Measurements from ENCODE around the gene MNT.

The MNT gene

GRCh38 chr17:2377659-2378058, 23.2 kb downstream of the MNT start:
- Histone ChIP-seq H3K4me1 (ENCODE audit: insufficient read depth, insufficient read length) (peaks cover 9% of the 10 kb centered on the region), H3K9ac (ENCODE audit: insufficient read length, low read depth) (no peak overlapping the region), H3K27me3 (ENCODE audit: insufficient read depth, insufficient read length) (no peaks in the 10 kb centered on the region), H3K9me3 (ENCODE audit: insufficient read depth, low read length) (no peaks in the 10 kb centered on the region), H3K36me3 (ENCODE audit: insufficient read depth, insufficient read length, low read length) (peaks cover 64% of the 10 kb centered on the region), H3K4me3 (ENCODE audit: insufficient read length, low read depth) (no peak overlapping the region)
- TF ChIP-seq SUZ12 (IDR thresholded peaks at IDR 0.05; ENCODE audit: extremely low read depth, insufficient read depth, insufficient read length) (no peak), YY1 (IDR thresholded peaks at IDR 0.05; ENCODE audit: insufficient read depth, insufficient read length) (no peak), ZNF274 (IDR thresholded peaks at IDR 0.05; ENCODE audit: low read depth, low read length) (no peak)
- DNase-seq (ENCODE audit: low read depth, low spot score), result no peak

- peaks cover 73% of the 10 kb centered on the region for H3K36me3 ChIP-seq (ENCODE audit: insufficient read depth, insufficient read length, low read length)
- no peaks in the 10 kb centered on the region for H3K9me3 ChIP-seq (ENCODE audit: insufficient read depth, low read length)
- H3K9ac ChIP-seq (ENCODE audit: insufficient read length, low read depth), result no peak overlapping the region
- TF ChIP-seq YY1 (IDR thresholded peaks at IDR 0.05; ENCODE audit: insufficient read depth, insufficient read length) (no peak), SUZ12 (IDR thresholded peaks at IDR 0.05; ENCODE audit: extremely low read depth, insufficient read depth, insufficient read length) (no peak)
- no peaks in the 10 kb centered on the region for H3K27me3 ChIP-seq (ENCODE audit: insufficient read depth, insufficient read length)
- DNase-seq (ENCODE audit: low read depth, low spot score), result no peak
- H3K4me1 ChIP-seq (ENCODE audit: insufficient read depth, insufficient read length), result peaks cover 9% of the 10 kb centered on the region
- no peak overlapping the region for H3K4me3 ChIP-seq (ENCODE audit: insufficient read length, low read depth)
These were observed 24.8 kb downstream of the MNT start for GRCh38 chr17:2376107-2376506.

GRCh38 chr17:2375406-2375805, 25.5 kb downstream of the MNT start:
- H3K27me3 ChIP-seq (ENCODE audit: insufficient read depth, insufficient read length), result no peaks in the 10 kb centered on the region
- DNase-seq (ENCODE audit: low read depth, low spot score), result no peak
- H3K9ac ChIP-seq (ENCODE audit: insufficient read length, low read depth), result no peak overlapping the region
- H3K4me1 ChIP-seq (ENCODE audit: insufficient read depth, insufficient read length), result peaks cover 9% of the 10 kb centered on the region
- no peak overlapping the region for H3K4me3 ChIP-seq (ENCODE audit: insufficient read length, low read depth)
- TF ChIP-seq YY1 (IDR thresholded peaks at IDR 0.05; ENCODE audit: insufficient read depth, insufficient read length), result no peak
- no peak for TF ChIP-seq ZNF274 (IDR thresholded peaks at IDR 0.05; ENCODE audit: low read depth, low read length)
- no peak for TF ChIP-seq SUZ12 (IDR thresholded peaks at IDR 0.05; ENCODE audit: extremely low read depth, insufficient read depth, insufficient read length)
- H3K36me3 ChIP-seq (ENCODE audit: insufficient read depth, insufficient read length, low read length), result peaks cover 69% of the 10 kb centered on the region
- H3K9me3 ChIP-seq (ENCODE audit: insufficient read depth, low read length), result no peaks in the 10 kb centered on the region

GRCh38 chr17:2374549-2375285, 26.1 kb downstream of the MNT start:
- H3K36me3 ChIP-seq (ENCODE audit: insufficient read depth, insufficient read length, low read length), result peaks cover 62% of the 10 kb centered on the region
- no peak for DNase-seq (ENCODE audit: low read depth, low spot score)
- no peaks in the 10 kb centered on the region for H3K9me3 ChIP-seq (ENCODE audit: insufficient read depth, low read length)
- TF ChIP-seq SUZ12 (IDR thresholded peaks at IDR 0.05; ENCODE audit: extremely low read depth, insufficient read depth, insufficient read length) (no peak), YY1 (IDR thresholded peaks at IDR 0.05; ENCODE audit: insufficient read depth, insufficient read length) (no peak), ZNF274 (IDR thresholded peaks at IDR 0.05; ENCODE audit: low read depth, low read length) (no peak)
- no peak overlapping the region for H3K9ac ChIP-seq (ENCODE audit: insufficient read length, low read depth)
- H3K27me3 ChIP-seq (ENCODE audit: insufficient read depth, insufficient read length), result no peaks in the 10 kb centered on the region
- peaks cover 8% of the 10 kb centered on the region for H3K4me1 ChIP-seq (ENCODE audit: insufficient read depth, insufficient read length)
- no peak overlapping the region for H3K4me3 ChIP-seq (ENCODE audit: insufficient read length, low read depth)

GRCh38 chr17:2373179-2373578, 27.7 kb downstream of the MNT start:
- Histone ChIP-seq H3K36me3 (ENCODE audit: insufficient read depth, insufficient read length, low read length) (peaks cover 50% of the 10 kb centered on the region), H3K4me1 (ENCODE audit: insufficient read depth, insufficient read length) (peaks cover 10% of the 10 kb centered on the region), H3K4me3 (ENCODE audit: insufficient read length, low read depth) (no peak overlapping the region), H3K9ac (ENCODE audit: insufficient read length, low read depth) (no peak overlapping the region), H3K9me3 (ENCODE audit: insufficient read depth, low read length) (no peaks in the 10 kb centered on the region), H3K27me3 (ENCODE audit: insufficient read depth, insufficient read length) (no peaks in the 10 kb centered on the region)
- TF ChIP-seq ZNF274 (IDR thresholded peaks at IDR 0.05; ENCODE audit: low read depth, low read length), result no peak
- TF ChIP-seq SUZ12 (IDR thresholded peaks at IDR 0.05; ENCODE audit: extremely low read depth, insufficient read depth, insufficient read length), result no peak
- TF ChIP-seq YY1 (IDR thresholded peaks at IDR 0.05; ENCODE audit: insufficient read depth, insufficient read length), result no peak
- DNase-seq (ENCODE audit: low read depth, low spot score), result no peak

- Histone ChIP-seq H3K9ac (ENCODE audit: insufficient read length, low read depth) (no peak overlapping the region), H3K27me3 (ENCODE audit: insufficient read depth, insufficient read length) (no peaks in the 10 kb centered on the region), H3K4me3 (ENCODE audit: insufficient read length, low read depth) (no peak overlapping the region), H3K36me3 (ENCODE audit: insufficient read depth, insufficient read length, low read length) (peaks cover 46% of the 10 kb centered on the region), H3K9me3 (ENCODE audit: insufficient read depth, low read length) (no peaks in the 10 kb centered on the region), H3K4me1 (ENCODE audit: insufficient read depth, insufficient read length) (peaks cover 10% of the 10 kb centered on the region)
- TF ChIP-seq ZNF274 (IDR thresholded peaks at IDR 0.05; ENCODE audit: low read depth, low read length), result no peak
- TF ChIP-seq SUZ12 (IDR thresholded peaks at IDR 0.05; ENCODE audit: extremely low read depth, insufficient read depth, insufficient read length), result no peak
- TF ChIP-seq YY1 (IDR thresholded peaks at IDR 0.05; ENCODE audit: insufficient read depth, insufficient read length), result no peak
- DNase-seq (ENCODE audit: low read depth, low spot score), result no peak
These were observed 28.2 kb downstream of the MNT start for GRCh38 chr17:2372681-2373080.

- Histone ChIP-seq H3K9ac (ENCODE audit: insufficient read length, low read depth) (no peak overlapping the region), H3K27me3 (ENCODE audit: insufficient read depth, insufficient read length) (no peaks in the 10 kb centered on the region), H3K4me1 (ENCODE audit: insufficient read depth, insufficient read length) (peaks cover 8% of the 10 kb centered on the region), H3K36me3 (ENCODE audit: insufficient read depth, insufficient read length, low read length) (peaks cover 43% of the 10 kb centered on the region), H3K9me3 (ENCODE audit: insufficient read depth, low read length) (no peaks in the 10 kb centered on the region), H3K4me3 (ENCODE audit: insufficient read length, low read depth) (no peak overlapping the region)
- TF ChIP-seq YY1 (IDR thresholded peaks at IDR 0.05; ENCODE audit: insufficient read depth, insufficient read length) (no peak), SUZ12 (IDR thresholded peaks at IDR 0.05; ENCODE audit: extremely low read depth, insufficient read depth, insufficient read length) (no peak), ZNF274 (IDR thresholded peaks at IDR 0.05; ENCODE audit: low read depth, low read length) (no peak)
- no peak for DNase-seq (ENCODE audit: low read depth, low spot score)
These were observed 28.7 kb downstream of the MNT start for GRCh38 chr17:2372180-2372579.

All from NT2/D1 (cell line).